Heart left ventricle (tissue), 13 donors: Measurements from ENCODE around the gene BCKDK.

ENCODE experiments used
- POLR2A ChIP-seq, 2 donors: fragments of 450-650 bp; IDR thresholded peaks; one replicate each; pipeline ENCODE4 v1.6.1; 2017; ENCODE audit warnings: antibody characterized with exemption in 2 of 2, mild to moderate bottlenecking in 2 of 2, moderate library complexity in 2 of 2
- TF ChIP-seq, protein P1 (sequence below), 12 donors: fragments of 200-600 bp; sonication (generic) in 4 of 12; IDR thresholded peaks; one replicate each; pipeline versions ENCODE4 v1.5.0 to v1.8.0; 2018 to 2022; ENCODE audit warnings: antibody characterized with exemption in 12 of 12, mild to moderate bottlenecking in 5 of 12
- donor health status: ischemic (EF 13 %, LVEDD 7.1; RV severe dilation, severe dysfunction).
- donor health status: DM: no; HTN: yes; CAD: no.
- donor health status: DM: no; HTN: no; CAD: no.
- donor health status: ischemic (EF 25% LVEDD 6.9; RV normal size, moderate dysfunction).
- donor health status: ischemic (EF 25% LVEDD 5.7; RV mildly dilated, moderate dysfunction).
- donor health status: ischemic (EF 35%, LVEDD 5.7; RV mildly dilated, moderate dysfunction).
- donor health status: nonischemic (EF 11% LVEDD 7.7; RV severe dilation, severe dysfunction).
- donor health status: DM: yes; HTN: yes; CAD: no.
- donor health status: PGD.
- donor health status: ischemic (EF 29% LVEDD 5.4; RV normal size, mild dysfunction).
- donor health status: nonischemic (EF 23%, LVEDD 6.1; RV moderate dilation, normal function).

DNA sequence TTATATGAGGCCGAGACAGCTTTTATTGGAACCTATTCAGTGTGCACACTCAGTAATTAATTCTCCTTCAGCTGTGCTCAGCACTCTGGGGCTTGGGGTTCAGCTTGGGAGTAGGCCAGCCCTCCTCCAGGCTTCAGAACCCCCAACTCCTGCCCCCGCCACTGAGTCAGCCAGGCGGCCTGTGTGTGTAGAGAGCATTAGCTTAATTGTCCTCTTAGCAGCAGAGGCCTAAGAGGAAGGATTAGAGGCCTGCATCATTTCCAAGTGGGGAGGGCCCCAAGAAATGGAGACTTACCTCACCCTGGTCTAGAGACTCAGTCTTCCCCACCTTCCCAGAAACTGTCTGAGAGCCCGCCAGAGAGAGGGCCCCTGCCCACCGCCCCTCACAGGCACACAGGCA, 20.2 kb upstream of the BCKDK start:
- TF ChIP-seq, protein P1, sequence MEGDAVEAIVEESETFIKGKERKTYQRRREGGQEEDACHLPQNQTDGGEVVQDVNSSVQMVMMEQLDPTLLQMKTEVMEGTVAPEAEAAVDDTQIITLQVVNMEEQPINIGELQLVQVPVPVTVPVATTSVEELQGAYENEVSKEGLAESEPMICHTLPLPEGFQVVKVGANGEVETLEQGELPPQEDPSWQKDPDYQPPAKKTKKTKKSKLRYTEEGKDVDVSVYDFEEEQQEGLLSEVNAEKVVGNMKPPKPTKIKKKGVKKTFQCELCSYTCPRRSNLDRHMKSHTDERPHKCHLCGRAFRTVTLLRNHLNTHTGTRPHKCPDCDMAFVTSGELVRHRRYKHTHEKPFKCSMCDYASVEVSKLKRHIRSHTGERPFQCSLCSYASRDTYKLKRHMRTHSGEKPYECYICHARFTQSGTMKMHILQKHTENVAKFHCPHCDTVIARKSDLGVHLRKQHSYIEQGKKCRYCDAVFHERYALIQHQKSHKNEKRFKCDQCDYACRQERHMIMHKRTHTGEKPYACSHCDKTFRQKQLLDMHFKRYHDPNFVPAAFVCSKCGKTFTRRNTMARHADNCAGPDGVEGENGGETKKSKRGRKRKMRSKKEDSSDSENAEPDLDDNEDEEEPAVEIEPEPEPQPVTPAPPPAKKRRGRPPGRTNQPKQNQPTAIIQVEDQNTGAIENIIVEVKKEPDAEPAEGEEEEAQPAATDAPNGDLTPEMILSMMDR (IDR thresholded peaks at IDR 0.05): no peak
- no peak for TF ChIP-seq POLR2A (IDR thresholded peaks at IDR 0.05)
